Left renal cortex interstitium (tissue), 4 donors: Measurements from ENCODE around the gene SLC2A1. TPM values are rescaled to one million over a fixed set of nuclear protein-coding genes. Genes with fewer than 3 reads are reported as not detected.
"Not testable (repeated sequence)": the region's sequence is repeated elsewhere in the genome, so short reads cannot be mapped to it uniquely, and the experiment has no call there.

Source experiments
- DNase-seq, 4 donors: peaks; one replicate each; pipeline ENCODE4 v3.0.0-alpha.2; 2013; ENCODE audit warnings: low read depth in 4 of 4, low spot score in 2 of 4, missing footprints in 1 of 4
- polyA plus RNA-seq, 4 donors: library from polyadenylated mRNA; unstranded; fragments of 120-200 nt; gene quantifications; one replicate each; pipeline ENCODE4 v1.2.1, GENCODE V29; 2013; ENCODE audit not compliant: insufficient read length in 4 of 4

The SLC2A1 gene
- polyA plus RNA-seq, 4 donors = 37.3 to 41.2 (median 38.9) TPM

- DNase-seq = no peak
These were observed 26.7 kb downstream of the SLC2A1 start for GRCh38 chr1:42931911-42932422.

- DNase-seq = no peak
These were observed 27.5 kb downstream of the SLC2A1 start for GRCh38 chr1:42931108-42931539.

GRCh38 chr1:42930178-42931107 lies 28.2 kb downstream of the SLC2A1 start:
- no peak for DNase-seq

- DNase-seq = no peak
These were observed 29.1 kb downstream of the SLC2A1 start for GRCh38 chr1:42929434-42930177.

- DNase-seq = no peak
These were observed 29.8 kb downstream of the SLC2A1 start for GRCh38 chr1:42928859-42929258.

- no peak for DNase-seq
These were observed 30.7 kb downstream of the SLC2A1 start for GRCh38 chr1:42927920-42928505.

GRCh38 chr1:42927274-42927841 lies 31.3 kb downstream of the SLC2A1 start:
- DNase-seq = no peak

GRCh38 chr1:42926879-42927242 lies 31.8 kb downstream of the SLC2A1 start:
- no peak for DNase-seq

- no peak for DNase-seq
These were observed 32.3 kb downstream of the SLC2A1 start for GRCh38 chr1:42926235-42926878.

GRCh38 chr1:42924851-42925760 lies 33.6 kb downstream of the SLC2A1 start:
- no peak for DNase-seq

- DNase-seq = peak; percentile 87 to 94 (median 92)
These were observed 34.4 kb downstream of the SLC2A1 start for GRCh38 chr1:42924082-42924850.

- DNase-seq = no peak
These were observed 35.1 kb downstream of the SLC2A1 start for GRCh38 chr1:42923367-42924081.

- no peak for DNase-seq
These were observed 35.8 kb downstream of the SLC2A1 start for GRCh38 chr1:42922687-42923366.

- no peak for DNase-seq
These were observed 36.9 kb downstream of the SLC2A1 start for GRCh38 chr1:42921769-42922168.

- not testable (repeated sequence) for DNase-seq
These were observed 39.0 kb downstream of the SLC2A1 start for GRCh38 chr1:42919651-42920050.

- DNase-seq = no peak
These were observed 41.5 kb downstream of the SLC2A1 start for GRCh38 chr1:42917241-42917495.

- no peak for DNase-seq
These were observed 43.2 kb downstream of the SLC2A1 start for GRCh38 chr1:42915456-42915855.
